ENCODE results near the gene PARD3.

The PARD3 gene

GRCh38 chr10:34079702-34080484, 735.2 kb downstream of the PARD3 start:
- H3K9me3 ChIP-seq (ENCODE audit: control extremely low read depth in 1 of 5, control insufficient read depth in 4 of 5, insufficient read depth in 2 of 5, low read depth in 1 of 5, low read length in 4 of 5) = peaks cover 0 to 13% (median 2%) of the 10 kb centered on the region in 5 experiments
- H3K4me3 ChIP-seq (ENCODE audit: control insufficient read depth in 1 of 7, extremely low read depth in 1 of 7, insufficient read depth in 4 of 7, low read depth in 2 of 7, low read length in 6 of 7) = no peak overlapping the region
- POLR2A ChIA-PET = no interaction called here
- H3K36me3 ChIP-seq (ENCODE audit: control insufficient read depth in 4 of 4, insufficient read depth in 4 of 4, low read length in 3 of 4) = no peaks in the 10 kb centered on the region
- no peak overlapping the region for H3K27ac ChIP-seq (ENCODE audit: insufficient read depth in 1 of 2, low read depth in 1 of 2, low read length in 2 of 2, poor library complexity in 1 of 2, severe bottlenecking in 2 of 2)
- WGBS (ENCODE audit: insufficient coverage) = 84% methylated on average over 14 of the region's 17 CpGs
- CTCF ChIA-PET = no interaction called here
- peaks cover 0 to 13% (median 0%) of the 10 kb centered on the region in 5 experiments for H3K27me3 ChIP-seq (replicated peaks in 2 of 5; ENCODE audit: control insufficient read depth in 4 of 5, insufficient read depth in 5 of 5, low read length in 4 of 5)
- no peak for DNase-seq
- no peaks in the 10 kb centered on the region for H3K4me1 ChIP-seq (ENCODE audit: control extremely low read depth in 1 of 4, control insufficient read depth in 4 of 4, insufficient read depth in 4 of 4, low read length in 3 of 4)

DNA sequence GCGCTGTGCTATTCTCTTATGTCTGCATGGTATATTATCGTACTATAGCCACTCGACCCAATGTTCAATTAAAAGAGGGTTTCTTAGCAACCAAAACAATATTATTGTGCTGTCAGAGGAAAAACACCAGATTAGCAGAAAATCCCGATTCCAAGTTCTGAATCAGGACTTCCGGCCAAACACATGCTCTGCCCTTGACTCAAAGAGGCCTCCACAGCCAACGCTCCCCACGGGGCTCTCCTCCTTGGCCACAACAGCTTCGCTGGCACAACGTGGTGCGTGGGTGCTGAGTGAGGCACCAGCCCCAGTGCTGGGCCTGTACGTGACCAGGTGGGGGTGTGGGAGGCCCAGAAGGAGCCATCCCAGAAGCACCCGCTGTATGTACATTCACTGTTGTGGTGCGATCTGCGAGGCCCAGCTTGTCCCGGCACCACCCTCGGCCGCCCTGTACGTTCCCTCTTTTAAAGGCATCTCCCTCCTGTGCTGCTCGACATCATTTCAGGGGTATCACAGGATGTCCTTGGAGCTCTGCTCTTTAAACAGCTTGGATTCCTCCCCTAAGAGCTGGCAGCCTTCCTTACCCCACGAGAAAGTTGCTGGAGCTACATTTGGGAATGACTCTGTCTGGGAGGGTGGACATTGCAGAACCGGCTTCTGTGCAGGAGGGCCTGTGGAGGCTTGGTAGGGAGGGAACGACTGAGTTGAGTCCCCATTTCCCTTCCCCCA, 736.2 kb downstream of the PARD3 start:
- WGBS (ENCODE audit: insufficient coverage) = 98% methylated on average over 16 of the region's 22 CpGs
- no peak overlapping the region for H3K27ac ChIP-seq (ENCODE audit: insufficient read depth in 1 of 2, low read depth in 1 of 2, low read length in 2 of 2, poor library complexity in 1 of 2, severe bottlenecking in 2 of 2)

DNA sequence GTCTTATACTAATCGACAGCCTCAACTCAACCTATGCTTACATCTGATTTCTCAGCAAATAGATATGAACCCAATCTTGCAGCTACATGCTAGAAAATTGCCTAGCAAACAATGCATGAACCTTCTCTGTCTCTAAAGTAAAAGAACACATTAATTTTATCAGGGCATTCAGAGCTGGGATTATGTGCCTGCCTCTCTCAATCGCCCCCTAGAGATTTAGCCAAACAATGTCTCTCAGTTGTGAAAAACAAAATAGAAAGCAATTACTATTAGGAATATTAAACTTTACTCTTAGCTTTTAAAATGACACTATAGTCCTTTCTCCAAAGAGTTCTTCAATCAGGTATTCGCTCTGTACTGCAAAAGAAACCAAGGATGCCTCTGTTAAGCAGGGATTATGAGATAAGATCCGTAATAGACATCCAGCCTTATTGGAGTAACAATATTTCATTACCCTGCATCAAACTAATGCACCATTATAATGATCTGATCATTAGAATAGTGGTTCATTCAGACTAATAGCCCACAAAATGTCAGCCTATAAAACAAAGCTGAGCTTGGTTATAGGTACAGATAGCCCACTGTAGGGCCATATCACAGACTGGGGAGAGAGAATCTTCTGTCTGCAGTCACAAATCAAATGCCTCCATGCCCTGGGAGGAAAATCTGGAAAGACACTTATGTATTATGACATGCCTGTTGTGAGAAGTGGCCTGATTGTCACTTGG, 736.9 kb downstream of the PARD3 start:
- Histone ChIP-seq H3K36me3 (ENCODE audit: control insufficient read depth in 4 of 4, insufficient read depth in 4 of 4, low read length in 3 of 4) (no peaks in the 10 kb centered on the region), H3K27ac (ENCODE audit: insufficient read depth in 1 of 2, low read depth in 1 of 2, low read length in 2 of 2, poor library complexity in 1 of 2, severe bottlenecking in 2 of 2) (no peak overlapping the region), H3K9me3 (ENCODE audit: control extremely low read depth in 1 of 5, control insufficient read depth in 4 of 5, insufficient read depth in 2 of 5, low read depth in 1 of 5, low read length in 4 of 5) (peaks cover 0 to 3% (median 0%) of the 10 kb centered on the region in 5 experiments), H3K27me3 (replicated peaks in 2 of 5; ENCODE audit: control insufficient read depth in 4 of 5, insufficient read depth in 5 of 5, low read length in 4 of 5) (peaks cover 0 to 13% (median 0%) of the 10 kb centered on the region in 5 experiments), H3K4me3 (ENCODE audit: control insufficient read depth in 1 of 7, extremely low read depth in 1 of 7, insufficient read depth in 4 of 7, low read depth in 2 of 7, low read length in 6 of 7) (no peak overlapping the region), H3K4me1 (ENCODE audit: control extremely low read depth in 1 of 4, control insufficient read depth in 4 of 4, insufficient read depth in 4 of 4, low read length in 3 of 4) (no peaks in the 10 kb centered on the region)
- ChIA-PET CTCF (no interaction called here), POLR2A (no interaction called here)
- 100% methylated on average over 1 of the region's 4 CpGs for whole genome bisulfite sequencing (ENCODE audit: insufficient coverage)
- DNase-seq = no peak

More for the DNA sequence above, 736.2 kb downstream of the PARD3 start:
- H3K36me3 ChIP-seq (ENCODE audit: control insufficient read depth in 4 of 4, insufficient read depth in 4 of 4, low read length in 3 of 4) = no peaks in the 10 kb centered on the region
- no peak overlapping the region for H3K4me3 ChIP-seq (ENCODE audit: control insufficient read depth in 1 of 7, extremely low read depth in 1 of 7, insufficient read depth in 4 of 7, low read depth in 2 of 7, low read length in 6 of 7)
- DNase-seq = no peak
- H3K27me3 ChIP-seq (replicated peaks in 2 of 5; ENCODE audit: control insufficient read depth in 4 of 5, insufficient read depth in 5 of 5, low read length in 4 of 5) = peaks cover 0 to 13% (median 0%) of the 10 kb centered on the region in 5 experiments
- no peaks in the 10 kb centered on the region for H3K4me1 ChIP-seq (ENCODE audit: control extremely low read depth in 1 of 4, control insufficient read depth in 4 of 4, insufficient read depth in 4 of 4, low read length in 3 of 4)
- peaks cover 0 to 8% (median 0%) of the 10 kb centered on the region in 5 experiments for H3K9me3 ChIP-seq (ENCODE audit: control extremely low read depth in 1 of 5, control insufficient read depth in 4 of 5, insufficient read depth in 2 of 5, low read depth in 1 of 5, low read length in 4 of 5)
- ChIA-PET POLR2A (no interaction called here), CTCF (no interaction called here)

DNA sequence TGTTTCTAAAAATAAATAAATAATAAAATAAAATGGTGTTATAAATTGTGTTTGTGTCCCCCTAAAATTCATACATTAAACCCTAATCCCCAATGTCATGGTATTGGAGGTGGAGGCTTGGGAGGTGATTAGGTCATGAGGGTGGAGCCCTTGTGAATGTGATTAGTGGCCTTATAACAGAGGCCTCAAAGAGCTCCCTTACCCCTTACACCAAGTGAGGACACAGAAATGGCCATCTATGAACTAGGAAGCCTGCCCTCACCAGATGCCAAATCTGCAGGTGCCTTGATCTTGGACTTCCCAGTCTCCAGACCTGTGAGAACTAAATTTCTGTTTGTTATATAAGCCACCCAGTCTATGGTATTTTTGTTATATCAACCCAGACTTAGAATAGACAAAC, 738.7 kb downstream of the PARD3 start:
- H3K27ac ChIP-seq (ENCODE audit: insufficient read depth in 1 of 2, low read depth in 1 of 2, low read length in 2 of 2, poor library complexity in 1 of 2, severe bottlenecking in 2 of 2) = no peak overlapping the region
- H3K9me3 ChIP-seq (ENCODE audit: control extremely low read depth in 1 of 5, control insufficient read depth in 4 of 5, insufficient read depth in 2 of 5, low read depth in 1 of 5, low read length in 4 of 5) = peaks cover 0 to 6% (median 0%) of the 10 kb centered on the region in 5 experiments
- H3K36me3 ChIP-seq (ENCODE audit: control insufficient read depth in 4 of 4, insufficient read depth in 4 of 4, low read length in 3 of 4) = no peaks in the 10 kb centered on the region
- POLR2A ChIA-PET = no interaction called here
- H3K4me1 ChIP-seq (ENCODE audit: control extremely low read depth in 1 of 4, control insufficient read depth in 4 of 4, insufficient read depth in 4 of 4, low read length in 3 of 4) = no peaks in the 10 kb centered on the region
- CTCF ChIA-PET = interaction anchor here (0.8 kb wide), 1 partner anchor 13 kb away, joined by 3 read pairs; no protein-coding TSS in a partner anchor
- H3K4me3 ChIP-seq (ENCODE audit: control insufficient read depth in 1 of 7, extremely low read depth in 1 of 7, insufficient read depth in 4 of 7, low read depth in 2 of 7, low read length in 6 of 7) = no peak overlapping the region
- H3K27me3 ChIP-seq (replicated peaks in 2 of 5; ENCODE audit: control insufficient read depth in 4 of 5, insufficient read depth in 5 of 5, low read length in 4 of 5) = peaks cover 0 to 13% (median 0%) of the 10 kb centered on the region in 5 experiments
- DNase-seq = no peak

DNA sequence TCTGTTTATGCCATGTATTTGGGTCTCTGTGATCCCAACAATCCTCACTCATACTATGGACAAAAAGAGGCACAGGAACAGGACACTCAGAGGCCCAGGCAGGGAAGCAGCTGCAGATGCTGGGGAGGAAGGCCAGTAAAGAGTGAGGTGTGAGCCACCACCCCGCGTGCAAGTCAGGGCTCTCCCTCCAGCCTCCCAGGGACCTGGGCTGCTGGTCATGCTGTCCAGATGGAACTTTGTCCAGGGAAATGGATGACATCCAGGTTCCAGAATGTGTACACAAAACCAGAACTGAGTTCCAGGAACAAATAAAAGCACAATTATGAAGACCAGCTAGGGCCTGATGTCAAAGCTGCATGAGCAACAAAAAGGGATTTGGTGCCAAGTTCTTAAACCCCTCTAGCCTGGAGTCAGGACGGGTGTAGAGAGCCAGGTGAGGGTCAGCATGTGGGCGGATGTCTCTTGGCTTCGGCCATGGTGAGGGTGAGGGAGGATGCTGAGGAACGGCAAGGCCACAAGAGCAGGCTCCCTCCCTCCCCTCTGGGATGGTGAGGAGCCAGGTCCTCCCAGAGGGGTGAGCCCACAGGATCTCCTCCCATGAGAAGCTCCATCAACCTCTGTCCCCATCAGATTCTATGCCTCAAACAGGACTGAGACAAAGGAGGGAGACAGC, 739.7 kb downstream of the PARD3 start:
- 100% methylated on average over 5 of the region's 6 CpGs for WGBS (ENCODE audit: insufficient coverage)
- CTCF ChIA-PET = no interaction called here
- POLR2A ChIA-PET = no interaction called here
- Histone ChIP-seq H3K27me3 (replicated peaks in 2 of 5; ENCODE audit: control insufficient read depth in 4 of 5, insufficient read depth in 5 of 5, low read length in 4 of 5) (peaks cover 0 to 7% (median 0%) of the 10 kb centered on the region in 5 experiments), H3K27ac (ENCODE audit: insufficient read depth in 1 of 2, low read depth in 1 of 2, low read length in 2 of 2, poor library complexity in 1 of 2, severe bottlenecking in 2 of 2) (no peak overlapping the region), H3K4me3 (ENCODE audit: control insufficient read depth in 1 of 7, extremely low read depth in 1 of 7, insufficient read depth in 4 of 7, low read depth in 2 of 7, low read length in 6 of 7) (no peak overlapping the region), H3K36me3 (ENCODE audit: control insufficient read depth in 4 of 4, insufficient read depth in 4 of 4, low read length in 3 of 4) (no peaks in the 10 kb centered on the region), H3K4me1 (ENCODE audit: control extremely low read depth in 1 of 4, control insufficient read depth in 4 of 4, insufficient read depth in 4 of 4, low read length in 3 of 4) (no peaks in the 10 kb centered on the region), H3K9me3 (ENCODE audit: control extremely low read depth in 1 of 5, control insufficient read depth in 4 of 5, insufficient read depth in 2 of 5, low read depth in 1 of 5, low read length in 4 of 5) (peaks cover 0 to 6% (median 0%) of the 10 kb centered on the region in 5 experiments)
- no peak for DNase-seq

- peaks cover 0 to under 1% (median 0%) of the 10 kb centered on the region in 5 experiments for H3K27me3 ChIP-seq (replicated peaks in 2 of 5; ENCODE audit: control insufficient read depth in 4 of 5, insufficient read depth in 5 of 5, low read length in 4 of 5)
- no peak overlapping the region for H3K4me3 ChIP-seq (ENCODE audit: control insufficient read depth in 1 of 7, extremely low read depth in 1 of 7, insufficient read depth in 4 of 7, low read depth in 2 of 7, low read length in 6 of 7)
- peaks cover 0 to 6% (median 0%) of the 10 kb centered on the region in 5 experiments for H3K9me3 ChIP-seq (ENCODE audit: control extremely low read depth in 1 of 5, control insufficient read depth in 4 of 5, insufficient read depth in 2 of 5, low read depth in 1 of 5, low read length in 4 of 5)
- ChIA-PET POLR2A (no interaction called here), CTCF (interaction anchor here (0.7 kb wide), 1 partner anchor 47 kb away, joined by 3 read pairs; no protein-coding TSS in a partner anchor)
- no peak overlapping the region for H3K27ac ChIP-seq (ENCODE audit: insufficient read depth in 1 of 2, low read depth in 1 of 2, low read length in 2 of 2, poor library complexity in 1 of 2, severe bottlenecking in 2 of 2)
- 86% methylated on average over 2 of the region's 3 CpGs for WGBS (ENCODE audit: insufficient coverage)
- H3K4me1 ChIP-seq (ENCODE audit: control extremely low read depth in 1 of 4, control insufficient read depth in 4 of 4, insufficient read depth in 4 of 4, low read length in 3 of 4) = no peaks in the 10 kb centered on the region
- DNase-seq = no peak
- H3K36me3 ChIP-seq (ENCODE audit: control insufficient read depth in 4 of 4, insufficient read depth in 4 of 4, low read length in 3 of 4) = no peaks in the 10 kb centered on the region
Measured at GRCh38 chr10:34074051-34074450, 741.0 kb downstream of the PARD3 start.
